Memory B cell (primary cell): ENCODE results near the gene INCENP.

Experiments used
- ATAC-seq: fragments of 150-1000 bp; cut with Tn5 transposase; 2 replicates; pipeline ENCODE4 v1.10.0; 2021; ENCODE audit warnings: low read depth, mild to moderate bottlenecking, moderate library complexity
- DNase-seq, 2 donors: peaks; one replicate each; pipeline ENCODE4 v3.0.0; 2022; ENCODE audit warnings: low spot score in 2 of 2
- H3K27ac Mint-ChIP-seq: one replicate; pipeline ENCODE4 v1.8.0; 2022; ENCODE audit warnings: mild to moderate bottlenecking, moderate library complexity, mixed read lengths
- H3K27me3 Mint-ChIP-seq: one replicate; pipeline ENCODE4 v1.8.0; 2022; ENCODE audit warnings: mixed read lengths
- H3K36me3 Mint-ChIP-seq: one replicate; pipeline ENCODE4 v1.8.0; 2022; ENCODE audit warnings: mild to moderate bottlenecking, mixed read lengths
- H3K4me1 Mint-ChIP-seq: one replicate; pipeline ENCODE4 v1.8.0; 2022; ENCODE audit warnings: mixed read lengths
- H3K4me3 Mint-ChIP-seq: one replicate; pipeline ENCODE4 v1.8.0; 2022; ENCODE audit warnings: mild to moderate bottlenecking, moderate library complexity, mixed read lengths
- H3K9me3 Mint-ChIP-seq: one replicate; pipeline ENCODE4 v1.8.0; 2022; ENCODE audit warnings: mixed read lengths

INCENP gene

GRCh38 chr11:62141111-62142042 lies 17.6 kb downstream of the INCENP start:
- Mint-ChIP-seq H3K36me3 (peaks cover 14% of the 10 kb centered on the region), H3K4me3 (no peak overlapping the region), H3K4me1 (no peaks in the 10 kb centered on the region), H3K27ac (no peak overlapping the region), H3K27me3 (no peaks in the 10 kb centered on the region), H3K9me3 (no peaks in the 10 kb centered on the region)
- ATAC-seq (no peak), DNase-seq (no peak)

- no peak overlapping the region for H3K4me3 Mint-ChIP-seq
- H3K4me1 Mint-ChIP-seq = no peaks in the 10 kb centered on the region
- no peaks in the 10 kb centered on the region for H3K27me3 Mint-ChIP-seq
- no peaks in the 10 kb centered on the region for H3K9me3 Mint-ChIP-seq
- ATAC-seq = no peak
- H3K27ac Mint-ChIP-seq = no peak overlapping the region
- peaks cover 19% of the 10 kb centered on the region for H3K36me3 Mint-ChIP-seq
- DNase-seq = no peak
Observed at GRCh38 chr11:62142043-62142375, 18.2 kb downstream of the INCENP start.

- H3K4me3 Mint-ChIP-seq = no peak overlapping the region
Observed at GRCh38 chr11:62142921-62143320, 19.1 kb downstream of the INCENP start.

GRCh38 chr11:62143727-62144126 lies 19.9 kb downstream of the INCENP start:
- Mint-ChIP-seq H3K27ac (no peak overlapping the region), H3K27me3 (no peaks in the 10 kb centered on the region), H3K36me3 (peaks cover 33% of the 10 kb centered on the region), H3K4me1 (no peaks in the 10 kb centered on the region), H3K4me3 (no peak overlapping the region), H3K9me3 (no peaks in the 10 kb centered on the region)
- DNase-seq (no peak), ATAC-seq (no peak)

More at GRCh38 chr11:62142921-62143320, 19.1 kb downstream of the INCENP start:
- ATAC-seq (no peak), DNase-seq (no peak)
- H3K36me3 Mint-ChIP-seq = peaks cover 28% of the 10 kb centered on the region
- H3K4me1 Mint-ChIP-seq = no peaks in the 10 kb centered on the region
- no peaks in the 10 kb centered on the region for H3K27me3 Mint-ChIP-seq
- no peak overlapping the region for H3K27ac Mint-ChIP-seq
- no peaks in the 10 kb centered on the region for H3K9me3 Mint-ChIP-seq

- ATAC-seq = no peak
- Mint-ChIP-seq H3K27ac (no peak overlapping the region), H3K4me3 (no peak overlapping the region), H3K9me3 (no peaks in the 10 kb centered on the region), H3K4me1 (no peaks in the 10 kb centered on the region), H3K27me3 (no peaks in the 10 kb centered on the region), H3K36me3 (peaks cover 36% of the 10 kb centered on the region)
- DNase-seq = no peak
Observed at GRCh38 chr11:62144641-62145255, 20.9 kb downstream of the INCENP start.

- Mint-ChIP-seq H3K4me3 (no peak overlapping the region), H3K4me1 (no peaks in the 10 kb centered on the region), H3K36me3 (peaks cover 38% of the 10 kb centered on the region), H3K27me3 (no peaks in the 10 kb centered on the region), H3K27ac (no peak overlapping the region), H3K9me3 (no peaks in the 10 kb centered on the region)
- DNase-seq (no peak), ATAC-seq (no peak)
Observed at GRCh38 chr11:62145261-62145871, 21.6 kb downstream of the INCENP start.

- Mint-ChIP-seq H3K4me3 (no peak overlapping the region), H3K9me3 (no peaks in the 10 kb centered on the region), H3K36me3 (peaks cover 44% of the 10 kb centered on the region), H3K27me3 (no peaks in the 10 kb centered on the region), H3K4me1 (no peaks in the 10 kb centered on the region), H3K27ac (no peak overlapping the region)
- ATAC-seq = no peak
- DNase-seq = no peak
Observed at GRCh38 chr11:62146476-62147200, 22.8 kb downstream of the INCENP start.

GRCh38 chr11:62147545-62147944 lies 23.7 kb downstream of the INCENP start:
- Mint-ChIP-seq H3K4me3 (no peak overlapping the region), H3K4me1 (no peaks in the 10 kb centered on the region), H3K27me3 (no peaks in the 10 kb centered on the region), H3K36me3 (peaks cover 44% of the 10 kb centered on the region), H3K9me3 (no peaks in the 10 kb centered on the region), H3K27ac (no peak overlapping the region)
- ATAC-seq = no peak
- DNase-seq = no peak

GRCh38 chr11:62148271-62148980 lies 24.6 kb downstream of the INCENP start:
- Mint-ChIP-seq H3K4me3 (no peak overlapping the region), H3K27ac (no peak overlapping the region), H3K27me3 (no peaks in the 10 kb centered on the region), H3K4me1 (no peaks in the 10 kb centered on the region), H3K9me3 (no peaks in the 10 kb centered on the region), H3K36me3 (peaks cover 47% of the 10 kb centered on the region)
- no peak for DNase-seq
- no peak for ATAC-seq

GRCh38 chr11:62149986-62150886 lies 26.4 kb downstream of the INCENP start:
- H3K36me3 Mint-ChIP-seq = peaks cover 41% of the 10 kb centered on the region
- no peak overlapping the region for H3K27ac Mint-ChIP-seq

GRCh38 chr11:62150887-62151736 lies 27.3 kb downstream of the INCENP start:
- no peaks in the 10 kb centered on the region for H3K9me3 Mint-ChIP-seq
- no peaks in the 10 kb centered on the region for H3K4me1 Mint-ChIP-seq
- H3K4me3 Mint-ChIP-seq = no peak overlapping the region
- no peaks in the 10 kb centered on the region for H3K27me3 Mint-ChIP-seq
- no peak overlapping the region for H3K27ac Mint-ChIP-seq
- ATAC-seq (no peak), DNase-seq (no peak)
- H3K36me3 Mint-ChIP-seq = peaks cover 39% of the 10 kb centered on the region

More at GRCh38 chr11:62149986-62150886, 26.4 kb downstream of the INCENP start:
- no peak overlapping the region for H3K4me3 Mint-ChIP-seq
- DNase-seq (no peak), ATAC-seq (no peak)
- H3K27me3 Mint-ChIP-seq = no peaks in the 10 kb centered on the region
- no peaks in the 10 kb centered on the region for H3K9me3 Mint-ChIP-seq
- H3K4me1 Mint-ChIP-seq = no peaks in the 10 kb centered on the region

GRCh38 chr11:62151737-62152102 lies 27.9 kb downstream of the INCENP start:
- H3K4me1 Mint-ChIP-seq = no peaks in the 10 kb centered on the region
- no peaks in the 10 kb centered on the region for H3K27me3 Mint-ChIP-seq
- peaks cover 34% of the 10 kb centered on the region for H3K36me3 Mint-ChIP-seq
- H3K4me3 Mint-ChIP-seq = no peak overlapping the region
- DNase-seq (no peak), ATAC-seq (no peak)
- H3K27ac Mint-ChIP-seq = no peak overlapping the region
- H3K9me3 Mint-ChIP-seq = no peaks in the 10 kb centered on the region
